NB4 (cell line): ENCODE results near the gene GMDS.

Source experiments
- DNase-seq: peaks from one replicate; pipeline ENCODE4 v3.0.0; 2010; ENCODE audit warnings: low read depth
- H3K4me3 ChIP-seq: one replicate; pipeline ENCODE4 v1.5.1; 2011; ENCODE audit warnings: mild to moderate bottlenecking, low read depth, low read length, moderate library complexity
- CTCF ChIP-seq: IDR thresholded peaks from one replicate; pipeline ENCODE4 v1.5.1; 2012; ENCODE audit warnings: low read depth, low read length
- MAX ChIP-seq: IDR thresholded peaks from 2 replicates; pipeline ENCODE4 v1.6.1; 2011; ENCODE audit warnings: low read depth, low read length
- MYC ChIP-seq: IDR thresholded peaks from 2 replicates; pipeline ENCODE4 v1.6.1; 2011; ENCODE audit warnings: low read depth, low read length
- POLR2A ChIP-seq: IDR thresholded peaks from 2 replicates; pipeline ENCODE4 v1.6.1; 2011; ENCODE audit warnings: mild to moderate bottlenecking; ENCODE audit not compliant: insufficient read length; ENCODE audit errors: extremely low read depth

GMDS gene

GRCh38 chr6:1609648-1610496, 635.5 kb downstream of the GMDS start, which contains the start of gene FOXC1:
TSS of gene FOXC1 (plus strand) at chr6:1609915. CDS start at chr6:1610446, 531 bp downstream.
- peak within 1 kb of the TSS; percentile 51 for H3K4me3 ChIP-seq
- TF ChIP-seq MAX (no peak), MYC (0 out of 2 replicates have a peak, but pooled peaks have one; percentile 2), POLR2A (peak; percentile 29), CTCF (no peak)
- DNase-seq, result peak; percentile 89

GRCh38 chr6:1609041-1609647, 636.3 kb downstream of the GMDS start:
- TF ChIP-seq MAX (no peak), MYC (no peak), POLR2A (no peak), CTCF (no peak)
- H3K4me3 ChIP-seq, result peak overlapping the region; percentile 22
- peak; percentile 62 for DNase-seq

GRCh38 chr6:1608222-1609040, 637.0 kb downstream of the GMDS start:
- peak; percentile 24 for DNase-seq
- H3K4me3 ChIP-seq, result no peak overlapping the region
- no peak for TF ChIP-seq POLR2A
- no peak for TF ChIP-seq MYC
- TF ChIP-seq CTCF, result no peak
- TF ChIP-seq MAX, result no peak

GRCh38 chr6:1607516-1608221, 637.7 kb downstream of the GMDS start:
- H3K4me3 ChIP-seq, result peak overlapping the region; percentile 27
- peak; percentile 67 for DNase-seq
- TF ChIP-seq CTCF (no peak), MAX (no peak), POLR2A (no peak), MYC (no peak)
